ENCODE measurements around the gene HIGD1A. TPM values are rescaled to one million over a fixed set of nuclear protein-coding genes. Genes with fewer than 3 reads are reported as not detected.

HIGD1A gene
- total RNA-seq, 4 donors from 2014 or later, result 171 to 217 (median 211) TPM

- Histone ChIP-seq H3K36me3 (peaks cover 9 to 19% of the 10 kb centered on the region in 2 donors), H3K4me1 (peaks cover 0 to 5% of the 10 kb centered on the region in 2 donors), H3K27ac (peak overlapping the region; percentile 4 to 18 (median 9)), H3K9me3 (no peaks in the 10 kb centered on the region), H3K4me3 (replicated peaks in 1 of 3) (no peak overlapping the region), H3K27me3 (no peaks in the 10 kb centered on the region)
- peak; percentile 44 to 45 for DNase-seq
- intact Hi-C loops (cut with DNase I), result no loop called here
- WGBS, 2 donors, result 35 to 36% methylated on average over 6 of the region's 6 CpGs
- TF ChIP-seq POLR2A (IDR thresholded peaks at IDR 0.05) (no peak), CTCF (IDR thresholded peaks at IDR 0.05) (no peak)
These were observed 13.5 kb downstream of the HIGD1A start for GRCh38 chr3:42790714-42791229.

- no peak for DNase-seq
These were observed 17.7 kb downstream of the HIGD1A start for GRCh38 chr3:42786631-42787030.

GRCh38 chr3:42786212-42786611 lies 18.1 kb downstream of the HIGD1A start:
- TF ChIP-seq POLR2A (IDR thresholded peaks at IDR 0.05) (no peak), CTCF (IDR thresholded peaks at IDR 0.05) (no peak)
- H3K36me3 ChIP-seq, result peaks cover 8 to 10% of the 10 kb centered on the region in 2 donors
- WGBS, 2 donors, result 72 to 79% methylated on average over 1 of the region's 1 CpG

More at GRCh38 chr3:42786631-42787030, 17.7 kb downstream of the HIGD1A start:
- H3K4me1 ChIP-seq, result peaks cover 0 to 11% of the 10 kb centered on the region in 2 donors
- no peak overlapping the region for H3K27ac ChIP-seq
- peaks cover 10 to 12% of the 10 kb centered on the region in 2 donors for H3K36me3 ChIP-seq
- no peak for TF ChIP-seq CTCF (IDR thresholded peaks at IDR 0.05)
- 97 to 100% methylated on average over 2 of the region's 2 CpGs for WGBS, 2 donors
- intact Hi-C loops (cut with DNase I), result no loop called here
- H3K27me3 ChIP-seq, result no peaks in the 10 kb centered on the region
- no peak overlapping the region for H3K4me3 ChIP-seq (replicated peaks in 1 of 3)
- no peaks in the 10 kb centered on the region for H3K9me3 ChIP-seq

GRCh38 chr3:42780892-42781700 lies 23.2 kb downstream of the HIGD1A start:
- H3K4me1 ChIP-seq, result peaks cover 20 to 34% of the 10 kb centered on the region in 2 donors
- peaks cover 7 to 10% of the 10 kb centered on the region in 2 donors for H3K36me3 ChIP-seq
- no peak overlapping the region for H3K4me3 ChIP-seq (replicated peaks in 1 of 3)
- peak overlapping the region; percentile 66 to 88 (median 66) for H3K27ac ChIP-seq
- intact Hi-C loops (cut with DNase I), result loop anchor here (5.0 kb wide), 2 partner anchors 56 to 101 kb away; no protein-coding TSS in a partner anchor
- peak; percentile 64 to 92 (median 80) for TF ChIP-seq CTCF (IDR thresholded peaks at IDR 0.05)
- no peak for TF ChIP-seq POLR2A (IDR thresholded peaks at IDR 0.05)
- no peaks in the 10 kb centered on the region for H3K9me3 ChIP-seq
- no peak for DNase-seq
- WGBS, 2 donors, result 61 to 64% methylated on average over 11 of the region's 11 CpGs
- no peaks in the 10 kb centered on the region for H3K27me3 ChIP-seq

More at GRCh38 chr3:42786212-42786611, 18.1 kb downstream of the HIGD1A start:
- no peak for DNase-seq
- Histone ChIP-seq H3K27ac (no peak overlapping the region), H3K27me3 (no peaks in the 10 kb centered on the region), H3K4me3 (replicated peaks in 1 of 3) (no peak overlapping the region), H3K9me3 (no peaks in the 10 kb centered on the region), H3K4me1 (peaks cover 0 to 11% of the 10 kb centered on the region in 2 donors)
- intact Hi-C loops (cut with DNase I), result no loop called here

GRCh38 chr3:42780398-42780797 lies 23.9 kb downstream of the HIGD1A start:
- Histone ChIP-seq H3K9me3 (no peaks in the 10 kb centered on the region), H3K4me1 (peaks cover 20 to 34% of the 10 kb centered on the region in 2 donors), H3K27me3 (no peaks in the 10 kb centered on the region), H3K4me3 (replicated peaks in 1 of 3) (no peak overlapping the region), H3K27ac (peak overlapping the region; percentile 66 to 88 (median 66)), H3K36me3 (peaks cover 2 to 4% of the 10 kb centered on the region in 2 donors)
- intact Hi-C loops (cut with DNase I), result loop anchor here (5.0 kb wide), 2 partner anchors 57 to 102 kb away; no protein-coding TSS in a partner anchor
- TF ChIP-seq CTCF (IDR thresholded peaks at IDR 0.05), result no peak
- TF ChIP-seq POLR2A (IDR thresholded peaks at IDR 0.05), result no peak
- no peak for DNase-seq
- WGBS, 2 donors, result 76 to 81% methylated on average over 3 of the region's 3 CpGs

All from thyroid gland (tissue), 4 donors.